A673 (cell line): Measurements from ENCODE around the gene TMPO.

ENCODE experiments used
- CTCF ChIP-seq: fragments of 300-800, 200-600 bp; sonication (generic); conservative IDR thresholded peaks from 2 replicates; pipeline ENCODE4 v1.5.1; 2017; ENCODE audit warnings: low read depth, mild to moderate bottlenecking, antibody characterized with exemption, low read length, moderate library complexity, mixed read lengths
- EZH2 ChIP-seq: fragments of 200-600 bp; sonication (generic); IDR thresholded peaks from 2 replicates; pipeline ENCODE4 v1.6.1; 2017; ENCODE audit warnings: borderline replicate concordance, low read depth, mild to moderate bottlenecking, mixed read lengths, antibody characterized with exemption, low read length; ENCODE audit not compliant: poor library complexity, severe bottlenecking

DNA sequence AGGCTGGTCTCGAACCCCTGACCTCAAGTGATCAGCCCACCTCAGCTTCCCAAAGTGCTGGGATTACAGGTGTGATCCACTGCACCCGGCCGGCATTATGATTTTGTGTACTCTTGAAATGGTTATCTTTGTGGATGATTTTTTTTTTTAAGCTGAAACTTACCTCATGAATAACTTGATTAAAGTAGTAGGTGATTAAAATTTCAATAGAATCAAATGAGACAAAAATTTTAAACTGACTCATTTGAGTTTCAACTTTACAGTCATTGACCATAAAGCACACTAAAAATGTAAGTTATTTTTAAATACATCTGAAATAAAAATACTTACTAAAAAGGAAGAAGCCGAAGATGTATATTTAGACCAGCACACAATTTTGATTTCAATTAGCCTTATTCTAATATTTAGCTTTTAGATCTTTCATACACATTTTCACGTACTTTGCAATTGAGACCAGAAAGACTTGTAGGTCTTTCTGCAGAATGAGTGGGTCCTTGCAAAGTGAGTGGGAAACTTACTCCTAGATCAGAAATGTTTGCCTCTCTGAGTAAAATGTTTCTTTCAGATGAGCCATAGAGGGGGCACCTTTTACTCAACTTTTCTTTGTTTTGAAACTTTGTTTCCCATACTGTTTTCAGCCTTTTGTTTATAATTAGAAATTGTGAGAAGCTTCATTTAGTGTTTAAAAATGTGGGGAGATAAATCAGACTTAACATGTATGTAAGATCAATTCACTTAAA, 34.2 kb downstream of the TMPO start:
- TF ChIP-seq CTCF, result no peak
- TF ChIP-seq EZH2, result no peak
